ENCODE data around the gene MFSD12. TPM values are rescaled to one million over a fixed set of nuclear protein-coding genes. Genes with fewer than 3 reads are reported as not detected.

The MFSD12 gene
- total and polyA plus RNA-seq, 2 experiments from 2014 or later = 35.3 to 91.1 TPM

- Histone ChIP-seq H3K4me1 (ENCODE audit: insufficient read depth) (peaks cover 15% of the 10 kb centered on the region), H3K27me3 (ENCODE audit: insufficient read depth) (no peaks in the 10 kb centered on the region), H3K36me3 (ENCODE audit: insufficient read depth) (no peaks in the 10 kb centered on the region), H3K4me2 (no peak overlapping the region), H3F3A (replicated peaks; ENCODE audit: low read depth) (no peaks in the 10 kb centered on the region), H3K9me2 (ENCODE audit: insufficient read depth) (no peaks in the 10 kb centered on the region), H4K20me1 (replicated peaks; ENCODE audit: insufficient read depth) (peaks cover 7% of the 10 kb centered on the region; the same call in 1 of the 2 replicates), H2AFZ (no peak overlapping the region), H3K4me3 (no peak overlapping the region), H3K79me2 (replicated peaks; ENCODE audit: insufficient read depth) (peaks cover 65% of the 10 kb centered on the region), H3K27ac (ENCODE audit: low read depth) (no peak overlapping the region)
- H3K27me3 Mint-ChIP-seq (ENCODE audit: insufficient read depth, low read depth, poor library complexity) = peaks cover 26% of the 10 kb centered on the region
- H3K4me1 Mint-ChIP-seq = peaks cover 22% of the 10 kb centered on the region
- no peak overlapping the region for H3K27ac Mint-ChIP-seq
- H3K36me3 Mint-ChIP-seq (ENCODE audit: low read depth) = peaks cover 11% of the 10 kb centered on the region; the same call in 2 of the 3 replicates
- DNase-seq (ENCODE audit: low spot score) (no peak), ATAC-seq (no peak)
- H3K9me3 Mint-ChIP-seq = no peaks in the 10 kb centered on the region; the same call in 2 of the 3 replicates
- TF ChIP-seq, protein P1, sequence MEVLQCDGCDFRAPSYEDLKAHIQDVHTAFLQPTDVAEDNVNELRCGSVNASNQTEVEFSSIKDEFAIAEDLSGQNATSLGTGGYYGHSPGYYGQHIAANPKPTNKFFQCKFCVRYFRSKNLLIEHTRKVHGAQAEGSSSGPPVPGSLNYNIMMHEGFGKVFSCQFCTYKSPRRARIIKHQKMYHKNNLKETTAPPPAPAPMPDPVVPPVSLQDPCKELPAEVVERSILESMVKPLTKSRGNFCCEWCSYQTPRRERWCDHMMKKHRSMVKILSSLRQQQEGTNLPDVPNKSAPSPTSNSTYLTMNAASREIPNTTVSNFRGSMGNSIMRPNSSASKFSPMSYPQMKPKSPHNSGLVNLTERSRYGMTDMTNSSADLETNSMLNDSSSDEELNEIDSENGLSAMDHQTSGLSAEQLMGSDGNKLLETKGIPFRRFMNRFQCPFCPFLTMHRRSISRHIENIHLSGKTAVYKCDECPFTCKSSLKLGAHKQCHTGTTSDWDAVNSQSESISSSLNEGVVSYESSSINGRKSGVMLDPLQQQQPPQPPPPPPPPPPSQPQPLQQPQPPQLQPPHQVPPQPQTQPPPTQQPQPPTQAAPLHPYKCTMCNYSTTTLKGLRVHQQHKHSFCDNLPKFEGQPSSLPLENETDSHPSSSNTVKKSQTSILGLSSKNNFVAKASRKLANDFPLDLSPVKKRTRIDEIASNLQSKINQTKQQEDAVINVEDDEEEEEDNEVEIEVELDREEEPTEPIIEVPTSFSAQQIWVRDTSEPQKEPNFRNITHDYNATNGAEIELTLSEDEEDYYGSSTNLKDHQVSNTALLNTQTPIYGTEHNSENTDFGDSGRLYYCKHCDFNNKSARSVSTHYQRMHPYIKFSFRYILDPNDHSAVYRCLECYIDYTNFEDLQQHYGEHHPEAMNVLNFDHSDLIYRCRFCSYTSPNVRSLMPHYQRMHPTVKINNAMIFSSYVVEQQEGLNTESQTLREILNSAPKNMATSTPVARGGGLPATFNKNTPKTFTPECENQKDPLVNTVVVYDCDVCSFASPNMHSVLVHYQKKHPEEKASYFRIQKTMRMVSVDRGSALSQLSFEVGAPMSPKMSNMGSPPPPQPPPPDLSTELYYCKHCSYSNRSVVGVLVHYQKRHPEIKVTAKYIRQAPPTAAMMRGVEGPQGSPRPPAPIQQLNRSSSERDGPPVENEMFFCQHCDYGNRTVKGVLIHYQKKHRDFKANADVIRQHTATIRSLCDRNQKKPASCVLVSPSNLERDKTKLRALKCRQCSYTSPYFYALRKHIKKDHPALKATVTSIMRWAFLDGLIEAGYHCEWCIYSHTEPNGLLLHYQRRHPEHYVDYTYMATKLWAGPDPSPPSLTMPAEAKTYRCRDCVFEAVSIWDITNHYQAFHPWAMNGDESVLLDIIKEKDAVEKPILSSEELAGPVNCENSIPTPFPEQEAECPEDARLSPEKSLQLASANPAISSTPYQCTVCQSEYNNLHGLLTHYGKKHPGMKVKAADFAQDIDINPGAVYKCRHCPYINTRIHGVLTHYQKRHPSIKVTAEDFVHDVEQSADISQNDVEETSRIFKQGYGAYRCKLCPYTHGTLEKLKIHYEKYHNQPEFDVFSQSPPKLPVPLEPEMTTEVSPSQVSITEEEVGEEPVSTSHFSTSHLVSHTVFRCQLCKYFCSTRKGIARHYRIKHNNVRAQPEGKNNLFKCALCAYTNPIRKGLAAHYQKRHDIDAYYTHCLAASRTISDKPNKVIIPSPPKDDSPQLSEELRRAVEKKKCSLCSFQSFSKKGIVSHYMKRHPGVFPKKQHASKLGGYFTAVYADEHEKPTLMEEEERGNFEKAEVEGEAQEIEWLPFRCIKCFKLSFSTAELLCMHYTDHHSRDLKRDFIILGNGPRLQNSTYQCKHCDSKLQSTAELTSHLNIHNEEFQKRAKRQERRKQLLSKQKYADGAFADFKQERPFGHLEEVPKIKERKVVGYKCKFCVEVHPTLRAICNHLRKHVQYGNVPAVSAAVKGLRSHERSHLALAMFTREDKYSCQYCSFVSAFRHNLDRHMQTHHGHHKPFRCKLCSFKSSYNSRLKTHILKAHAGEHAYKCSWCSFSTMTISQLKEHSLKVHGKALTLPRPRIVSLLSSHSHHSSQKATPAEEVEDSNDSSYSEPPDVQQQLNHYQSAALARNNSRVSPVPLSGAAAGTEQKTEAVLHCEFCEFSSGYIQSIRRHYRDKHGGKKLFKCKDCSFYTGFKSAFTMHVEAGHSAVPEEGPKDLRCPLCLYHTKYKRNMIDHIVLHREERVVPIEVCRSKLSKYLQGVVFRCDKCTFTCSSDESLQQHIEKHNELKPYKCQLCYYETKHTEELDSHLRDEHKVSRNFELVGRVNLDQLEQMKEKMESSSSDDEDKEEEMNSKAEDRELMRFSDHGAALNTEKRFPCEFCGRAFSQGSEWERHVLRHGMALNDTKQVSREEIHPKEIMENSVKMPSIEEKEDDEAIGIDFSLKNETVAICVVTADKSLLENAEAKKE (CRISPR knock-in tag; IDR thresholded peaks at IDR 0.05) = no peak
- TF ChIP-seq EZH2 (IDR thresholded peaks at IDR 0.05; ENCODE audit: low read depth, unreplicated experiment) = no peak
- no peak for TF ChIP-seq EZH2phosphoT487 (IDR thresholded peaks at IDR 0.05; ENCODE audit: unreplicated experiment)
- no peak for TF ChIP-seq ZNF114 (CRISPR knock-in tag; IDR thresholded peaks at IDR 0.05)
- TF ChIP-seq, protein P2, sequence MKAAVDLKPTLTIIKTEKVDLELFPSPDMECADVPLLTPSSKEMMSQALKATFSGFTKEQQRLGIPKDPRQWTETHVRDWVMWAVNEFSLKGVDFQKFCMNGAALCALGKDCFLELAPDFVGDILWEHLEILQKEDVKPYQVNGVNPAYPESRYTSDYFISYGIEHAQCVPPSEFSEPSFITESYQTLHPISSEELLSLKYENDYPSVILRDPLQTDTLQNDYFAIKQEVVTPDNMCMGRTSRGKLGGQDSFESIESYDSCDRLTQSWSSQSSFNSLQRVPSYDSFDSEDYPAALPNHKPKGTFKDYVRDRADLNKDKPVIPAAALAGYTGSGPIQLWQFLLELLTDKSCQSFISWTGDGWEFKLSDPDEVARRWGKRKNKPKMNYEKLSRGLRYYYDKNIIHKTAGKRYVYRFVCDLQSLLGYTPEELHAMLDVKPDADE (IDR thresholded peaks at IDR 0.05) = no peak
- no peak for TF ChIP-seq ZNF331 (CRISPR knock-in tag; IDR thresholded peaks at IDR 0.05; ENCODE audit: low read depth)
- no peak for TF ChIP-seq POLR2AphosphoS5 (IDR thresholded peaks at IDR 0.05; ENCODE audit: low read depth)
- no peak for TF ChIP-seq JUNB (IDR thresholded peaks at IDR 0.05; ENCODE audit: unreplicated experiment)
- no peak for TF ChIP-seq STAT1 (IDR thresholded peaks at IDR 0.05; ENCODE audit: unreplicated experiment)
- TF ChIP-seq, protein P3, sequence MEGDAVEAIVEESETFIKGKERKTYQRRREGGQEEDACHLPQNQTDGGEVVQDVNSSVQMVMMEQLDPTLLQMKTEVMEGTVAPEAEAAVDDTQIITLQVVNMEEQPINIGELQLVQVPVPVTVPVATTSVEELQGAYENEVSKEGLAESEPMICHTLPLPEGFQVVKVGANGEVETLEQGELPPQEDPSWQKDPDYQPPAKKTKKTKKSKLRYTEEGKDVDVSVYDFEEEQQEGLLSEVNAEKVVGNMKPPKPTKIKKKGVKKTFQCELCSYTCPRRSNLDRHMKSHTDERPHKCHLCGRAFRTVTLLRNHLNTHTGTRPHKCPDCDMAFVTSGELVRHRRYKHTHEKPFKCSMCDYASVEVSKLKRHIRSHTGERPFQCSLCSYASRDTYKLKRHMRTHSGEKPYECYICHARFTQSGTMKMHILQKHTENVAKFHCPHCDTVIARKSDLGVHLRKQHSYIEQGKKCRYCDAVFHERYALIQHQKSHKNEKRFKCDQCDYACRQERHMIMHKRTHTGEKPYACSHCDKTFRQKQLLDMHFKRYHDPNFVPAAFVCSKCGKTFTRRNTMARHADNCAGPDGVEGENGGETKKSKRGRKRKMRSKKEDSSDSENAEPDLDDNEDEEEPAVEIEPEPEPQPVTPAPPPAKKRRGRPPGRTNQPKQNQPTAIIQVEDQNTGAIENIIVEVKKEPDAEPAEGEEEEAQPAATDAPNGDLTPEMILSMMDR (conservative IDR thresholded peaks at IDR 0.05; ENCODE audit: low read depth in 2 of 2) = no peak
- TF ChIP-seq REST (IDR thresholded peaks at IDR 0.05; ENCODE audit: unreplicated experiment) = no peak
- TF ChIP-seq CREB1 (CRISPR knock-in tag; IDR thresholded peaks at IDR 0.05; ENCODE audit: low read depth) = no peak
- no peak overlapping the region for H3K4me3 Mint-ChIP-seq
Observed at GRCh38 chr19:3511506-3512251, 45.7 kb downstream of the MFSD12 start.

Measured in GM23338 (cell line).